HUES48 (cell line): ENCODE results near the gene IST1.
"Not testable (repeated sequence)": the region's sequence is repeated elsewhere in the genome, so short reads cannot be mapped to it uniquely, and the experiment has no call there.

Source experiments
- H3K27ac ChIP-seq: one replicate; pipeline ENCODE4 v1.7.0; 2013; ENCODE audit warnings: low read depth, low read length, inconsistent platforms
- H3K27me3 ChIP-seq: 2 replicates; pipeline ENCODE4 v1.6.1; 2013; ENCODE audit warnings: mild to moderate bottlenecking, low read length; ENCODE audit not compliant: control insufficient read depth, insufficient read depth
- H3K36me3 ChIP-seq: 2 replicates; pipeline ENCODE4 v1.6.1; 2013; ENCODE audit warnings: low read length; ENCODE audit not compliant: control insufficient read depth, insufficient read depth
- H3K4me1 ChIP-seq: 2 replicates; pipeline ENCODE4 v1.6.1; 2013; ENCODE audit warnings: mild to moderate bottlenecking, low read length; ENCODE audit not compliant: control insufficient read depth, insufficient read depth
- H3K4me3 ChIP-seq: 2 replicates; pipeline ENCODE4 v1.5.1; 2013; ENCODE audit warnings: mild to moderate bottlenecking, low read depth, low read length
- H3K9ac ChIP-seq: 2 replicates; pipeline ENCODE4 v1.6.1; 2013; ENCODE audit warnings: mild to moderate bottlenecking, low read depth, low read length, moderate library complexity
- H3K9me3 ChIP-seq: 2 replicates; pipeline ENCODE4 v1.6.1; 2013; ENCODE audit warnings: low read length; ENCODE audit not compliant: control insufficient read depth, insufficient read depth

The IST1 gene

GRCh38 chr16:71855937-71856662, 39.2 kb upstream of the IST1 start:
- Histone ChIP-seq H3K9ac (no peak overlapping the region), H3K9me3 (no peaks in the 10 kb centered on the region), H3K4me1 (no peaks in the 10 kb centered on the region), H3K27me3 (no peaks in the 10 kb centered on the region), H3K27ac (no peak overlapping the region), H3K36me3 (peaks cover 50% of the 10 kb centered on the region), H3K4me3 (no peak overlapping the region)

GRCh38 chr16:71859762-71860521, 35.4 kb upstream of the IST1 start:
- no peaks in the 10 kb centered on the region for H3K4me1 ChIP-seq
- H3K9ac ChIP-seq, result no peak overlapping the region
- H3K27ac ChIP-seq, result no peak overlapping the region
- no peak overlapping the region for H3K4me3 ChIP-seq
- H3K9me3 ChIP-seq, result no peaks in the 10 kb centered on the region
- no peaks in the 10 kb centered on the region for H3K27me3 ChIP-seq
- H3K36me3 ChIP-seq, result peaks cover 59% of the 10 kb centered on the region

DNA sequence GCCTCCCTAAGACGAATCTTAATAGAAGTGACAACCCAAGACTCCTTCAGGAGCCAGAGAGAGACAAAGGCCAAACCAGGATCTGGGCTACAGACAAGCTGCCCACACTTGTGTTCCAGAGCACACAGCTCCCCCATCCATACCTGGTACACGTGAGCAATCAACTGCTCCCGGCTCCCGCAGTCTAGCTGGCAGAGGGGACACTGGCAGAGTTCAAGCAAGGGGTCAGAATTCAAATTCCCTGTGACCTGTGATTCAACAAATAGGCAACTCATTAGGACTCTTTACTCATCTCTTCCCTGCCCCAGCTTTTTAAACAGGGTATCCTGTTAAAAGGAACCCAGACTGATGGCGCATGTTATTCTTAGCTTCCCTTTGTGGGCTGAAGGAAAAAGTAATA, 31.3 kb upstream of the IST1 start:
- H3K36me3 ChIP-seq, result peaks cover 74% of the 10 kb centered on the region
- H3K27me3 ChIP-seq, result no peaks in the 10 kb centered on the region
- H3K9me3 ChIP-seq, result no peaks in the 10 kb centered on the region
- no peak overlapping the region for H3K27ac ChIP-seq
- H3K4me1 ChIP-seq, result peaks cover 5% of the 10 kb centered on the region; the same call in 1 of the 2 replicates
- no peak overlapping the region for H3K4me3 ChIP-seq
- no peak overlapping the region for H3K9ac ChIP-seq

- Histone ChIP-seq H3K9ac (no peak overlapping the region), H3K4me1 (peaks cover 5% of the 10 kb centered on the region; the same call in 1 of the 2 replicates), H3K36me3 (peaks cover 66% of the 10 kb centered on the region), H3K9me3 (no peaks in the 10 kb centered on the region), H3K27me3 (no peaks in the 10 kb centered on the region), H3K27ac (no peak overlapping the region), H3K4me3 (no peak overlapping the region)
Observed at GRCh38 chr16:71865173-71865863, 30.0 kb upstream of the IST1 start.

GRCh38 chr16:71867175-71867574, 28.2 kb upstream of the IST1 start:
- H3K27me3 ChIP-seq, H3K27ac ChIP-seq, H3K4me1 ChIP-seq, H3K9me3 ChIP-seq, H3K9ac ChIP-seq, H3K4me3 ChIP-seq: not testable (repeated sequence)
- peaks cover 60% of the 10 kb centered on the region for H3K36me3 ChIP-seq

DNA sequence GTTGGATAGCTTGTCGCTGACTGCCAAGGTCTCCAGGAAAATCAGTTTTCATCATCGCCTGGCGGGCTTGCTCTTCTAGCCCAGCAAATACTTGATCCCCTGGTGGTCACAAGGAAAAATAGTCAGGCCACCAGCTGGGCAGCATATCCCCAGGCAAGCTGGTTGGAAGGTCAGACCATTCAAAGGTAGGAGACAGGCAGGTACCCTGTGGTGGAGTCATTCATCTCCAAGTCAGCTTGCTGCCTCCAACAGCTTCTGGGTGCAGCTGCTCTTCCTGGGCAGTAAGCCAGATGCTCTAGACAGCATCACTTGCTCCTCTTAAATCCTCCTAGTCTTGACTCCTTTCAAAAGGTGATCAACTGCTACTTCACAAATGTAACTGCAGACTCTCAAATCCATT, 27.4 kb upstream of the IST1 start:
- Histone ChIP-seq H3K9me3 (no peaks in the 10 kb centered on the region), H3K4me3 (no peak overlapping the region), H3K36me3 (peaks cover 54% of the 10 kb centered on the region), H3K27me3 (no peaks in the 10 kb centered on the region), H3K9ac (no peak overlapping the region), H3K4me1 (peaks cover 5% of the 10 kb centered on the region; the same call in 1 of the 2 replicates), H3K27ac (no peak overlapping the region)

GRCh38 chr16:71869089-71869488, 26.2 kb upstream of the IST1 start:
- H3K27me3 ChIP-seq, result no peaks in the 10 kb centered on the region
- no peaks in the 10 kb centered on the region for H3K9me3 ChIP-seq
- H3K36me3 ChIP-seq, result peaks cover 45% of the 10 kb centered on the region
- H3K9ac ChIP-seq, result no peak overlapping the region
- H3K4me3 ChIP-seq, result no peak overlapping the region
- H3K4me1 ChIP-seq, result peaks cover 5% of the 10 kb centered on the region; the same call in 1 of the 2 replicates
- H3K27ac ChIP-seq, result no peak overlapping the region

DNA sequence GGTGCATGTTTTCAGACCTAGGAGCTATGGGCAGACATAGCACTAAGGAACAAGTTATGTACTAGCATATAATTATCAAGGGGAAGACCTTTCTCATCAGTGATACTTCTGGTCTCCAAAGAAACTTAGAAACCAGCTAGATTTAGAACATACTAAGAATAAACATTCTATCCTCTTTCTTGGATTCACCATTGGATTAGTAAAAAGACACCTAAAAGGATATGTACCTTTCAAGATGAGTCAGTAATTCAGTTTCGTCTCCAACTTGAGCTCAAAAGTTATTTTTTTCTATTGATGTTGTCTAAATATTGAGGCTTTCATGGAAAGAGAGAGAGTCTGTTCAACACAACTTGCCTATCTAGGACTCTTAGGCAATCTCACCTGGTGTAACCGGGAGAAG, 24.5 kb upstream of the IST1 start:
- no peak overlapping the region for H3K27ac ChIP-seq
- H3K4me1 ChIP-seq, result peaks cover 5% of the 10 kb centered on the region; the same call in 1 of the 2 replicates
- no peak overlapping the region for H3K4me3 ChIP-seq
- H3K9me3 ChIP-seq, result no peaks in the 10 kb centered on the region
- no peak overlapping the region for H3K9ac ChIP-seq
- peaks cover 33% of the 10 kb centered on the region for H3K36me3 ChIP-seq
- no peaks in the 10 kb centered on the region for H3K27me3 ChIP-seq

DNA sequence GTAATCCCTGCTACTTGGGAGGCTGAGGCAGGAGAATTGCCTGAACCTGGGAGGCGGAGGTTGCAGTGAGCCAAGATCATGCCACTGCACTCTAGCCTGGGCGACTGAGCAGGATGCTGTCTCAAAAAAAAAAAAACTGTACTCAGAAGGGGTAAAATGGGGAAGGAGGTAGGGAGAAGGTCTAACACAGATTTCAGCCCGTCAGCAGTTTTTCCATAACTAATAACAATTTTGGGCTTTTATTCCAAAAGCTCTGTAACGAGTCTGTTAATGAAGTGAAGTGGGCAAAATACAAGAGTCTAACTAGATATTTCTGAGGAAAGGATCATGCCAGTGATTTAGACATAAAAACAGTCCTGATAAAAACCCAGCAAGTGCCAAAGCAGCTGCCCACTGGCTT, 22.1 kb upstream of the IST1 start:
- no peak overlapping the region for H3K4me3 ChIP-seq
- no peaks in the 10 kb centered on the region for H3K27me3 ChIP-seq
- no peak overlapping the region for H3K27ac ChIP-seq
- no peaks in the 10 kb centered on the region for H3K9me3 ChIP-seq
- peaks cover 34% of the 10 kb centered on the region for H3K36me3 ChIP-seq
- no peak overlapping the region for H3K9ac ChIP-seq
- peaks cover 1% of the 10 kb centered on the region; the same call in 1 of the 2 replicates for H3K4me1 ChIP-seq

- H3K36me3 ChIP-seq, result peaks cover 51% of the 10 kb centered on the region
- no peak overlapping the region for H3K27ac ChIP-seq
- no peak overlapping the region for H3K9ac ChIP-seq
- H3K4me1 ChIP-seq, result peaks cover 14% of the 10 kb centered on the region
- H3K27me3 ChIP-seq, result no peaks in the 10 kb centered on the region
- H3K4me3 ChIP-seq, result no peak overlapping the region
- no peaks in the 10 kb centered on the region for H3K9me3 ChIP-seq
Observed at GRCh38 chr16:71878911-71879310, 16.4 kb upstream of the IST1 start.

- H3K4me1 ChIP-seq, result peaks cover 14% of the 10 kb centered on the region
- no peak overlapping the region for H3K9ac ChIP-seq
- H3K4me3 ChIP-seq, result no peak overlapping the region
- H3K27ac ChIP-seq, result no peak overlapping the region
- no peaks in the 10 kb centered on the region for H3K9me3 ChIP-seq
- H3K36me3 ChIP-seq, result peaks cover 46% of the 10 kb centered on the region
- no peaks in the 10 kb centered on the region for H3K27me3 ChIP-seq
Observed at GRCh38 chr16:71880176-71880575, 15.2 kb upstream of the IST1 start.
